Suprapubic skin (tissue), 4 donors: ENCODE measurements around the gene AP4B1. TPM values are rescaled to one million over a fixed set of nuclear protein-coding genes. Genes with fewer than 3 reads are reported as not detected.

Source experiments
- DNase-seq, 2 donors: peaks; one replicate each; pipeline ENCODE4 v3.0.0-alpha.2; 2019; ENCODE audit warnings: low spot score in 2 of 2
- H3K27ac ChIP-seq: fragments of 200-600 bp; sonication (generic); one replicate; pipeline ENCODE4 v1.5.1; 2019
- H3K27me3 ChIP-seq: fragments of 200-600 bp; sonication (generic); one replicate; pipeline ENCODE4 v1.5.1; 2019
- H3K36me3 ChIP-seq: fragments of 200-600 bp; sonication (generic); one replicate; pipeline ENCODE4 v1.5.1; 2019
- H3K4me1 ChIP-seq: fragments of 200-600 bp; sonication (generic); one replicate; pipeline ENCODE4 v1.5.1; 2019
- H3K4me3 ChIP-seq: fragments of 200-600 bp; sonication (generic); one replicate; pipeline ENCODE4 v1.5.1; 2019; ENCODE audit warnings: mild to moderate bottlenecking
- H3K9me3 ChIP-seq: fragments of 200-600 bp; sonication (generic); one replicate; pipeline ENCODE4 v1.5.1; 2019
- EP300 ChIP-seq: sonication (generic); formaldehyde crosslinking; IDR thresholded peaks from one replicate; pipeline ENCODE4 v1.6.1; 2017; ENCODE audit warnings: antibody characterized with exemption
- POLR2A ChIP-seq, 2 donors: fragments of 450-650 bp; IDR thresholded peaks; one replicate each; pipeline ENCODE4 v1.6.1; 2017; ENCODE audit warnings: antibody characterized with exemption in 2 of 2, mild to moderate bottlenecking in 2 of 2, moderate library complexity in 2 of 2
- POLR2AphosphoS5 ChIP-seq, 3 donors: sonication (generic); formaldehyde crosslinking; IDR thresholded peaks; one replicate each; pipeline ENCODE4 v1.6.1; 2017; ENCODE audit warnings: antibody characterized with exemption in 3 of 3
- WGBS: methylation state at CpG from one replicate; pipeline ENCODE4 v1.1.5; 2018; 5-methylcytosine and 5-hydroxymethylcytosine counted together
- total RNA-seq, 4 donors: library from RNA; depleted of rRNA; stranded (reverse); fragments of >200 nt; gene quantifications; one replicate each; pipeline ENCODE4 v1.1.0, GENCODE V29; 2016
- TF ChIP-seq, protein P1 (sequence below), 2 donors: fragments of 200-600 bp in 1 of 2; fragments of 450-650 bp in 1 of 2; sonication (generic) in 1 of 2; IDR thresholded peaks; one replicate each; pipeline ENCODE4 v1.5.1; 2016 to 2019; ENCODE audit warnings: antibody characterized with exemption in 2 of 2, mild to moderate bottlenecking in 1 of 2, moderate library complexity in 1 of 2

The AP4B1 gene
- total RNA-seq, 4 donors from 2014 or later, result 10.9 to 34.0 (median 12.2) TPM

GRCh38 chr1:113891631-113892220, 12.9 kb downstream of the AP4B1 start:
- DNase-seq, result no peak
- Histone ChIP-seq H3K9me3 (no peaks in the 10 kb centered on the region), H3K36me3 (peaks cover 31% of the 10 kb centered on the region), H3K27me3 (no peaks in the 10 kb centered on the region), H3K27ac (no peak overlapping the region), H3K4me3 (no peak overlapping the region), H3K4me1 (no peaks in the 10 kb centered on the region)
- TF ChIP-seq POLR2A (IDR thresholded peaks at IDR 0.05) (no peak), EP300 (no peak), POLR2AphosphoS5 (IDR thresholded peaks at IDR 0.05) (no peak)
- TF ChIP-seq, protein P1, sequence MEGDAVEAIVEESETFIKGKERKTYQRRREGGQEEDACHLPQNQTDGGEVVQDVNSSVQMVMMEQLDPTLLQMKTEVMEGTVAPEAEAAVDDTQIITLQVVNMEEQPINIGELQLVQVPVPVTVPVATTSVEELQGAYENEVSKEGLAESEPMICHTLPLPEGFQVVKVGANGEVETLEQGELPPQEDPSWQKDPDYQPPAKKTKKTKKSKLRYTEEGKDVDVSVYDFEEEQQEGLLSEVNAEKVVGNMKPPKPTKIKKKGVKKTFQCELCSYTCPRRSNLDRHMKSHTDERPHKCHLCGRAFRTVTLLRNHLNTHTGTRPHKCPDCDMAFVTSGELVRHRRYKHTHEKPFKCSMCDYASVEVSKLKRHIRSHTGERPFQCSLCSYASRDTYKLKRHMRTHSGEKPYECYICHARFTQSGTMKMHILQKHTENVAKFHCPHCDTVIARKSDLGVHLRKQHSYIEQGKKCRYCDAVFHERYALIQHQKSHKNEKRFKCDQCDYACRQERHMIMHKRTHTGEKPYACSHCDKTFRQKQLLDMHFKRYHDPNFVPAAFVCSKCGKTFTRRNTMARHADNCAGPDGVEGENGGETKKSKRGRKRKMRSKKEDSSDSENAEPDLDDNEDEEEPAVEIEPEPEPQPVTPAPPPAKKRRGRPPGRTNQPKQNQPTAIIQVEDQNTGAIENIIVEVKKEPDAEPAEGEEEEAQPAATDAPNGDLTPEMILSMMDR (IDR thresholded peaks at IDR 0.05), result no peak
- WGBS, result 91% methylated on average over 11 of the region's 11 CpGs

DNA sequence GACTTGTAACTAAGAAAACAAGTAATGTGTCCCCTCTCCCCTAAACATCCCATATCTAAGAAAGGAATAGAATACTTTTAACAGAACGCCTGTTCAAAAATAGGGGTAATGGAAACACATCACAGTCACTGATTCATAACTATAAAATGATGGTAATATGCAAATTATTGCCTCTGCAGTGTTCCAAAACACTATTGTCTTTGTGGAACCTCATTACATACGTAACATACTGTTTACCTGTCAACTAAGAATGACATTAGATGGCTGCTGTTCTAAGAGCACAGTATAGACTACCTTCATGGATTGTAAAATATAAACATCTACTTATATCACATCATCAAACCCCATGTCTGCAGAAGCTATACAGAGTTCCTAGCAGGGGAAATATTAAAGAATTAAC, 13.8 kb downstream of the AP4B1 start:
- Histone ChIP-seq H3K4me1 (no peaks in the 10 kb centered on the region), H3K27ac (no peak overlapping the region), H3K9me3 (no peaks in the 10 kb centered on the region), H3K36me3 (peaks cover 22% of the 10 kb centered on the region), H3K27me3 (no peaks in the 10 kb centered on the region), H3K4me3 (no peak overlapping the region)
- WGBS, result 47% methylated on average over 2 of the region's 2 CpGs
- TF ChIP-seq POLR2A (IDR thresholded peaks at IDR 0.05) (no peak), EP300 (no peak), POLR2AphosphoS5 (IDR thresholded peaks at IDR 0.05) (no peak)
- TF ChIP-seq, protein P1 (IDR thresholded peaks at IDR 0.05), result no peak
- DNase-seq, result no peak

DNA sequence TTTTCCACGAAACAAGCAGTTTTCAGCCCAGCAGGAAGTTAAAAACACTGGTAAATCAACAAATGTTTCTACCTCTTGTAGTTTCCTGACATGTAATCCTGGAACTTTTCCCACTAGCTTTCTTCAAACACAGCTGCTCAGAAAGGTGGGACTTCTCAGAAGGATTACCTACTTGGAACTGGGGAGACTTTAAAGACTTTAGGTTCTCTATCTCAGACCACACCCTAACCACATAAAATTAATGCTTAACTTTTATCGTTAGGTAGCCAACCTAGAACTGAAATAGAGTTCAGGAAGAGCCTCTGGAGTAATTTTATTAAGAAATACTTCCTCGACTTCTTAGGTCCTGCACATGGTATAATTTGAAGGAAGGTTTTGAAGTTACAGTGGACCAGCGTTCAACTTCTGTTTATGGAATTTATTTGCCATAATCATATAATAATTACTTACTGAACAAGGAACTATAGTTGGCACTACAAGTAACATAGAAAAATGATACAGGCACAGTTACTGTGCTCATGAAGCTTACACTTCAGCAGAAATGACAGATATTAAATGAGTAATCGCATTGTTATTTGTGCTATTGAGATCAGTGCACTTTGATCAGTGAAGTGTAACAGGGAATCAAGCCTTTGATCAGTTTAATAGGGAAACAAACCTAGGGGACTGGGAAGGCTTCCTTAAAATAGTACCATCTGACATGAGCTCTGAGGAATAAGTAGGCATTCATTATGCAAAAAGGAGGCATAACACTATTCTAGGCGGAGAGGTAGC, 17.0 kb downstream of the AP4B1 start, which contains the start of gene BCL2L15:
TSS of gene BCL2L15 (minus strand) at position 180 of the 774 bp plus-strand sequence. CDS start 206 bp downstream, outside the sequence.
- Histone ChIP-seq H3K9me3 (no peaks in the 10 kb centered on the region), H3K27ac (no peak within 1 kb of the TSS), H3K36me3 (no peaks in the 10 kb centered on the region), H3K4me3 (no peak within 1 kb of the TSS), H3K4me1 (no peaks in the 10 kb centered on the region), H3K27me3 (no peaks in the 10 kb centered on the region)
- TF ChIP-seq, protein P1 (IDR thresholded peaks at IDR 0.05), result no peak
- TF ChIP-seq POLR2A (IDR thresholded peaks at IDR 0.05) (no peak), POLR2AphosphoS5 (IDR thresholded peaks at IDR 0.05) (no peak), EP300 (no peak)
- DNase-seq, result no peak
- 58% methylated on average over 6 of the region's 6 CpGs for WGBS

- no peak overlapping the region for H3K27ac ChIP-seq
- 79% methylated on average over 16 of the region's 17 CpGs for WGBS
These were observed 17.9 kb downstream of the AP4B1 start for GRCh38 chr1:113886417-113887401.

More at GRCh38 chr1:113886417-113887401, 17.9 kb downstream of the AP4B1 start:
- Histone ChIP-seq H3K4me1 (no peaks in the 10 kb centered on the region), H3K4me3 (no peak overlapping the region), H3K36me3 (no peaks in the 10 kb centered on the region), H3K27me3 (no peaks in the 10 kb centered on the region), H3K9me3 (no peaks in the 10 kb centered on the region)
- TF ChIP-seq EP300 (no peak), POLR2AphosphoS5 (IDR thresholded peaks at IDR 0.05) (no peak)
- TF ChIP-seq, protein P1 (IDR thresholded peaks at IDR 0.05), result no peak
- no peak for DNase-seq
